Endothelial cell (in vitro differentiated cells): ENCODE measurements around the gene CALML6. TPM values are rescaled to one million over a fixed set of nuclear protein-coding genes. Genes with fewer than 3 reads are reported as not detected.
A peak's percentile ranks its signal among the peaks of the same experiment; 100 is the strongest.

Experiments used
- DNase-seq: peaks from one replicate; pipeline ENCODE4 v3.0.0; 2021; ENCODE audit warnings: low spot score
- H3K27ac Mint-ChIP-seq: one replicate; pipeline ENCODE4 v1.8.0; 2021; ENCODE audit warnings: mixed read lengths, inconsistent platforms; ENCODE audit not compliant: unreplicated experiment
- H3K27me3 Mint-ChIP-seq: one replicate; pipeline ENCODE4 v1.8.0; 2021; ENCODE audit warnings: mild to moderate bottlenecking, moderate library complexity, mixed read lengths, inconsistent platforms; ENCODE audit not compliant: unreplicated experiment
- H3K36me3 Mint-ChIP-seq: one replicate; pipeline ENCODE4 v1.8.0; 2021; ENCODE audit warnings: mild to moderate bottlenecking, low read depth, mixed read lengths, inconsistent platforms; ENCODE audit not compliant: unreplicated experiment
- H3K4me1 Mint-ChIP-seq: one replicate; pipeline ENCODE4 v1.8.0; 2021; ENCODE audit warnings: mild to moderate bottlenecking, mixed read lengths, inconsistent platforms; ENCODE audit not compliant: unreplicated experiment
- H3K4me3 Mint-ChIP-seq: one replicate; pipeline ENCODE4 v1.8.0; 2021; ENCODE audit warnings: mild to moderate bottlenecking, mixed read lengths, inconsistent platforms; ENCODE audit not compliant: unreplicated experiment
- H3K9me3 Mint-ChIP-seq: one replicate; pipeline ENCODE4 v1.8.0; 2021; ENCODE audit warnings: mixed read lengths, inconsistent platforms; ENCODE audit not compliant: unreplicated experiment
- total RNA-seq: library from RNA; stranded (reverse); fragmentation: NEBNext Ultra II Directional; extraction: Animal tissue kit (Norgen Biotek cat#: 25700); gene quantifications from one replicate; pipeline ENCODE4 v1.2.1, GENCODE V29; 2021; ENCODE audit not compliant: unreplicated experiment
- TF ChIP-seq, protein P1 (sequence below): fragments of 200-600 bp; sonication (generic); IDR thresholded peaks from one replicate; pipeline ENCODE4 v1.5.0; 2021; ENCODE audit warnings: antibody characterized with exemption; ENCODE audit not compliant: unreplicated experiment

The CALML6 gene
- total RNA-seq, 1 donor from 2014 or later, result 0.64 TPM

DNA sequence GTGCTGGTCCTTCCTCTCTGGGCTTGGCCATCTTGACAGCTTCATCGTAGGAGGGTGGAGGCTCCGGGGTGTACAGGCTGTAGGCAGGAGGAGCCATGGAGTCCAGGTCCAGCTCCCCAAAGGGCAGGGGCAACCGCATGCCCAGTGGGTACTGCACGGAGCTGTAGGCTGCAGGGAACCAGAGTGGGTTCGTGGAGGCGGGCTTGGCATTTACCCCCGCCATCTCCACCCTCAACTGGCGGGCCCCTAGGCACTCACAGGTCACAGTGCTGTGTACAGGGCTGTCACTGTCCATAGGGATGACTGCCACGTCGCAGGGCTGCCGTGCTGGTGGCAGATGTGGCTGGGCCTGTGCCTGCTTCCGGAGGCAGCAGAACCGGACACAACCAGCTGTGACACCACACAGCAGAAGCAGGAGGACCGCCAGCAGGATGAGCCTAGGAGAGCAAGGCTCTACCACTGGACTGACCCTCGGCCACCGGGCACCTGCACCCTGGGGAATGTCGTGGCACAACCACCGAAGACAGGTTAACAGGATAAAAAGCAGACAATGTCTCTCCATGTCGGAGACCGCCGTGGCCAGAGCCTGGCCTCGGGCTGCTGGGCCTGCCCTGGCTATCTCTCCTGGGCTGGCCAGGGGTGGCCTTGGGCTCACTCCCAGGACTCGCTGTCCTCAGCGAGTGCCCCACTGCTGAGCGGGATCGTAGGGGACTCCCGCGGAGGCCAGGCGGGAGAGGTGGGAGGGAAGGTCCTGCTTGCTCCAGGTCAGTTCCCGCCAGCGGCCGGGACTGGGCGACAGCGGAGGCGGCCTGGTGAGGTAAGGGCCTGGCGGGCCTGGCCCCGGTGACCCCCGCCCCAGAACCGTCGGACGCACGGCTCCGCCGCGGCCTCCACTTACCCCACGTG is 3.2 kb downstream of the CALML6 start:
- Mint-ChIP-seq H3K4me1 (no peaks in the 10 kb centered on the region), H3K27ac (no peak overlapping the region), H3K4me3 (no peak overlapping the region), H3K36me3 (no peaks in the 10 kb centered on the region), H3K27me3 (peaks cover 2% of the 10 kb centered on the region), H3K9me3 (no peaks in the 10 kb centered on the region)
- DNase-seq, result peak; percentile 13
- TF ChIP-seq, protein P1, sequence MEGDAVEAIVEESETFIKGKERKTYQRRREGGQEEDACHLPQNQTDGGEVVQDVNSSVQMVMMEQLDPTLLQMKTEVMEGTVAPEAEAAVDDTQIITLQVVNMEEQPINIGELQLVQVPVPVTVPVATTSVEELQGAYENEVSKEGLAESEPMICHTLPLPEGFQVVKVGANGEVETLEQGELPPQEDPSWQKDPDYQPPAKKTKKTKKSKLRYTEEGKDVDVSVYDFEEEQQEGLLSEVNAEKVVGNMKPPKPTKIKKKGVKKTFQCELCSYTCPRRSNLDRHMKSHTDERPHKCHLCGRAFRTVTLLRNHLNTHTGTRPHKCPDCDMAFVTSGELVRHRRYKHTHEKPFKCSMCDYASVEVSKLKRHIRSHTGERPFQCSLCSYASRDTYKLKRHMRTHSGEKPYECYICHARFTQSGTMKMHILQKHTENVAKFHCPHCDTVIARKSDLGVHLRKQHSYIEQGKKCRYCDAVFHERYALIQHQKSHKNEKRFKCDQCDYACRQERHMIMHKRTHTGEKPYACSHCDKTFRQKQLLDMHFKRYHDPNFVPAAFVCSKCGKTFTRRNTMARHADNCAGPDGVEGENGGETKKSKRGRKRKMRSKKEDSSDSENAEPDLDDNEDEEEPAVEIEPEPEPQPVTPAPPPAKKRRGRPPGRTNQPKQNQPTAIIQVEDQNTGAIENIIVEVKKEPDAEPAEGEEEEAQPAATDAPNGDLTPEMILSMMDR, result no peak

DNA sequence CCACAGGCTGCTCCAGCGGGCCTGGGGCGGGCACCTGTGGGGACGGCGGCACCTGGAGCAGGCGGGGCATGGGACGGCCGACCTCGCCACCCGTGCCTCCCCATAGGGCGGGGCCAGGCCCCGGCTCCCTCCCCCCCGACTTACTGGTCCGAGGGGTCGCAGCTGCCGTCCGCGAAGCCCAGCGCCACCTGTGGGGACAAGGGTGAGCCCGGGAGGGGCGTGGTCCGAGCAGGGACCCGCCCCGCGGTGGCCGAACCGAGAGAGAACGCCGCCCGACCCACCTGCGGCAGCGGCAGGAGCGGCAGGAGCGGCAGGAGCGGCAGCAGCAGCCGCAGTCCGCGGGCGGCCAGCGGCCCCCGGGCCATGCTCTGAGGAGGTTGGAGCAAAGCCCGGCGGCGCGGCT is 3.8 kb downstream of the CALML6 start, which contains the start of gene TMEM52:
Gene TMEM52, minus strand, starts transcription at position 379 of the 403 bp plus-strand sequence. Its CDS starts 14 bp downstream, at position 365.
- Mint-ChIP-seq H3K4me3 (peak within 1 kb of the TSS; percentile 62), H3K36me3 (no peaks in the 10 kb centered on the region), H3K27ac (no peak within 1 kb of the TSS), H3K9me3 (no peaks in the 10 kb centered on the region), H3K4me1 (no peaks in the 10 kb centered on the region), H3K27me3 (no peaks in the 10 kb centered on the region)
- TF ChIP-seq, protein P1, result no peak
- DNase-seq, result no peak

DNA sequence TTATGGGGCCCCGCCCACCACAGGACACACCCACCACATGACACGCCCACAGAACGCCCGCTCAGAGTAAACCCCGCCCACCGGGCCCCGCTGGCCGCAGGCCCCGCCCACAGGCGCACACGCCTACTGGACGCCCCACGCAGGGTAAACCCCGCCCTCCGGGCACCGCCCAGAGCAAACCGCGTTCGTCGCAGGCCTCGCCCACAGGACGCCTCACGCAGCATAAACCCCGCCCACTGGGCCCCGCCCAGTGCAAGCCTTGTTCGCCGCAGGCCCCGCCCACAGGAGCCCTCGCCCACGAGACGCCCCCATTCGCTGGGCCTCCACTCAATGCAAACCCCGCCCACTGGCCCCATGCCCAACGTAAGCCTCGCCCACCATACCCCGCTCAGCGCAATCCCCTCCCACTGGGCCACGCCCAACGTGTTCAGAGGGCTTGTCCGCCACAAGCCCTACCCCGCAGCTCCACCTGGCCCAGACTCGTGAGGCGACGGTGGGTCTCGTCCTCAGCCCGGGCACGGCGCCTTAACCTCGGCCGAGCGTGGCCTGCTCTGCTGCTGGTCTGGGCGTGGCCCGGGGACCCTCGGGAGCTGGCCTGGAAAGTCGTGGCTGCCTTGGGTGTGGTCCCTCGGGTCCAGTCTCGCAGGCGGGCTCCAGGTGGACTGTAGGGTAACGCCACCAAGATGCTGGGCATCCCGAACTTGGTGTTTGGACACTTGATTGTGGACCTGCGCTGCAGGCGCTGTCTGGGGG is 4.4 kb downstream of the CALML6 start:
- Mint-ChIP-seq H3K27ac (no peak overlapping the region), H3K27me3 (no peaks in the 10 kb centered on the region), H3K4me1 (no peaks in the 10 kb centered on the region), H3K9me3 (no peaks in the 10 kb centered on the region), H3K4me3 (peak overlapping the region; percentile 62), H3K36me3 (no peaks in the 10 kb centered on the region)
- TF ChIP-seq, protein P1, result no peak
- DNase-seq, result peak; percentile 100

DNA sequence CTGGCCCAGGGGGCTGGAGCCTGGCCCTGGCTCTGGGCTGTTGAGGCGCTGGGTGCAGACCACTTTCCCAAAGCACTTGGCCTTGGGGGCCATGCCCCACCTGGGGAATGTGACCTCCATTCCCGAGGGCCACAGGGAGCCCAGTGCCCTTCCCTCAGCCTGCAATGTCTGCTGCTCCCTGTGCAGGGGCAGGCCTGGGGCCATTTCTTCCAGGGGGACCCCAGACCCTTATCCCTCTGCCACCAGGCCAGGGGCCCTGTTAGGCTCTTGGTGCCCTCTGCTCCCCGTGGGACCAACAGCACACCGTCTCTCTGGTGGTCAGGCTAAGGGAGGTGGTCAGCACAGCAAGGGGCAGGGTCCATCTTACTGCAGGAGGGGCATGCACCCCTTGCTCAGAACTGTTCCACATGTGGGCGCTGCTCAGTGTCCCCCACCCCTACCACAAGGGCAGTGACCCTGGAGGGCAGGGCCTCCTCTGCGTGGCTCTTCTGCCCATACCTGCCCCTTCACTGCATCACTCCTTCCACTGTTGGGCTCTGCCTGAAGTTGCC is 5.1 kb downstream of the CALML6 start:
- H3K4me3 Mint-ChIP-seq, result no peak overlapping the region
- H3K27ac Mint-ChIP-seq, result no peak overlapping the region
- H3K4me1 Mint-ChIP-seq, result no peaks in the 10 kb centered on the region
- H3K36me3 Mint-ChIP-seq, result no peaks in the 10 kb centered on the region
- H3K27me3 Mint-ChIP-seq, result no peaks in the 10 kb centered on the region
- TF ChIP-seq, protein P1, result no peak
- DNase-seq, result no peak
- no peaks in the 10 kb centered on the region for H3K9me3 Mint-ChIP-seq
